ENCODE data around the gene DHRS4.
A peak's percentile ranks its signal among the peaks of the same experiment; 100 is the strongest.
"Not testable (repeated sequence)": the region's sequence is repeated elsewhere in the genome, so short reads cannot be mapped to it uniquely, and the experiment has no call there.

Gene DHRS4

GRCh38 chr14:23939607-23940326 is 13.8 kb upstream of the DHRS4 start:
- DNase-seq (ENCODE audit: extremely low spot score, insufficient read length, low read depth) (no peak), FAIRE-seq (no peak)

- FAIRE-seq (no peak), DNase-seq (ENCODE audit: extremely low spot score, insufficient read length, low read depth) (no peak)
These were observed 12.3 kb upstream of the DHRS4 start for GRCh38 chr14:23941230-23941629.

- no peak for FAIRE-seq
- DNase-seq (ENCODE audit: extremely low spot score, insufficient read length, low read depth): no peak
These were observed 11.9 kb upstream of the DHRS4 start for GRCh38 chr14:23941669-23942068.

- no peak for FAIRE-seq
- DNase-seq (ENCODE audit: extremely low spot score, insufficient read length, low read depth): no peak
These were observed 11.0 kb upstream of the DHRS4 start for GRCh38 chr14:23942587-23942986.

GRCh38 chr14:23949069-23949468 is 4.5 kb upstream of the DHRS4 start:
- DNase-seq (ENCODE audit: extremely low spot score, insufficient read length, low read depth); FAIRE-seq: not testable (repeated sequence)

GRCh38 chr14:23950411-23951135 is 3.0 kb upstream of the DHRS4 start:
- DNase-seq (ENCODE audit: extremely low spot score, insufficient read length, low read depth) (no peak), FAIRE-seq (no peak)

GRCh38 chr14:23951136-23951466 is 2.5 kb upstream of the DHRS4 start:
- FAIRE-seq; DNase-seq (ENCODE audit: extremely low spot score, insufficient read length, low read depth): not testable (repeated sequence)

GRCh38 chr14:23951590-23952201 is 1.9 kb upstream of the DHRS4 start:
- FAIRE-seq: no peak
- DNase-seq (ENCODE audit: extremely low spot score, insufficient read length, low read depth): no peak

GRCh38 chr14:23953116-23953463 is 480 bp upstream of the DHRS4 start:
- not testable (repeated sequence) for DNase-seq (ENCODE audit: extremely low spot score, insufficient read length, low read depth); FAIRE-seq

- not testable (repeated sequence) for DNase-seq (ENCODE audit: extremely low spot score, insufficient read length, low read depth); FAIRE-seq
These were observed 677 bp downstream of the DHRS4 start for GRCh38 chr14:23954279-23954614.

GRCh38 chr14:23954965-23955364 is 1.4 kb downstream of the DHRS4 start:
- not testable (repeated sequence) for DNase-seq (ENCODE audit: extremely low spot score, insufficient read length, low read depth); FAIRE-seq

GRCh38 chr14:23955811-23956210 is 2.2 kb downstream of the DHRS4 start:
- DNase-seq (ENCODE audit: extremely low spot score, insufficient read length, low read depth); FAIRE-seq: not testable (repeated sequence)

GRCh38 chr14:23957913-23958569 is 4.5 kb downstream of the DHRS4 start:
- not testable (repeated sequence) for DNase-seq (ENCODE audit: extremely low spot score, insufficient read length, low read depth); FAIRE-seq

GRCh38 chr14:23960899-23961298 is 7.3 kb downstream of the DHRS4 start:
- not testable (repeated sequence) for FAIRE-seq; DNase-seq (ENCODE audit: extremely low spot score, insufficient read length, low read depth)

- not testable (repeated sequence) for DNase-seq (ENCODE audit: extremely low spot score, insufficient read length, low read depth); FAIRE-seq
These were observed 8.1 kb downstream of the DHRS4 start for GRCh38 chr14:23961704-23962103.

- DNase-seq (ENCODE audit: extremely low spot score, insufficient read length, low read depth); FAIRE-seq: not testable (repeated sequence)
These were observed 15.5 kb downstream of the DHRS4 start for GRCh38 chr14:23969130-23969480.

- DNase-seq (ENCODE audit: extremely low spot score, insufficient read length, low read depth): not testable (repeated sequence)
- FAIRE-seq: peak; percentile 33
These were observed 16.1 kb downstream of the DHRS4 start for GRCh38 chr14:23969481-23970282.

- DNase-seq (ENCODE audit: extremely low spot score, insufficient read length, low read depth); FAIRE-seq: not testable (repeated sequence)
These were observed 16.7 kb downstream of the DHRS4 start for GRCh38 chr14:23970283-23970659.

GRCh38 chr14:23973178-23973577 is 19.6 kb downstream of the DHRS4 start:
- DNase-seq (ENCODE audit: extremely low spot score, insufficient read length, low read depth); FAIRE-seq: not testable (repeated sequence)

GRCh38 chr14:23974041-23974440 is 20.5 kb downstream of the DHRS4 start:
- DNase-seq (ENCODE audit: extremely low spot score, insufficient read length, low read depth); FAIRE-seq: not testable (repeated sequence)
